Activated CD8-positive, alpha-beta memory T cell treated with anti-CD3 and anti-CD28 coated beads, Interleukin-2, amount 10 ng/mL, durations not matched to agents 7 days and 5 days (primary cell): ENCODE data around the gene ARID3A. TPM values are rescaled to one million over a fixed set of nuclear protein-coding genes. Genes with fewer than 3 reads are reported as not detected.

ENCODE experiments used
- ATAC-seq: fragments of 150-1000 bp; cut with Tn5 transposase; one replicate; pipeline ENCODE4 v1.10.0; 2021; ENCODE audit warnings: moderate library complexity
- CTCF ChIA-PET: fragments of 350-600 bp; sonication (Branson Sonifier 250); formaldehyde crosslinking; loops from one replicate; lab custom pipeline; 2021; ENCODE audit warnings: antibody characterized with exemption; lab: Charles Lee
- DNase-seq: peaks from one replicate; pipeline ENCODE4 v3.0.0-alpha.2; 2020
- H3K27ac Mint-ChIP-seq: one replicate; pipeline ENCODE4 v1.8.0; 2021; ENCODE audit warnings: mild to moderate bottlenecking, mixed read lengths
- H3K27me3 Mint-ChIP-seq: one replicate; pipeline ENCODE4 v1.8.0; 2021; ENCODE audit warnings: mixed read lengths
- H3K36me3 Mint-ChIP-seq: one replicate; pipeline ENCODE4 v1.8.0; 2021; ENCODE audit warnings: mild to moderate bottlenecking, mixed read lengths
- H3K4me1 Mint-ChIP-seq: one replicate; pipeline ENCODE4 v1.8.0; 2021; ENCODE audit warnings: mixed read lengths
- H3K4me3 Mint-ChIP-seq: one replicate; pipeline ENCODE4 v1.8.0; 2021; ENCODE audit warnings: mild to moderate bottlenecking, moderate library complexity, mixed read lengths
- H3K9me3 Mint-ChIP-seq: one replicate; pipeline ENCODE4 v1.8.0; 2022; ENCODE audit warnings: low read depth, mixed read lengths
- total RNA-seq, 2 experiments: library from RNA; stranded (reverse); gene quantifications; one replicate each; pipeline ENCODE4 v1.2.3, GENCODE V29; 2021

Gene ARID3A
- total RNA-seq, 2 experiments from 2014 or later: 30.6 to 35.9 TPM

DNA sequence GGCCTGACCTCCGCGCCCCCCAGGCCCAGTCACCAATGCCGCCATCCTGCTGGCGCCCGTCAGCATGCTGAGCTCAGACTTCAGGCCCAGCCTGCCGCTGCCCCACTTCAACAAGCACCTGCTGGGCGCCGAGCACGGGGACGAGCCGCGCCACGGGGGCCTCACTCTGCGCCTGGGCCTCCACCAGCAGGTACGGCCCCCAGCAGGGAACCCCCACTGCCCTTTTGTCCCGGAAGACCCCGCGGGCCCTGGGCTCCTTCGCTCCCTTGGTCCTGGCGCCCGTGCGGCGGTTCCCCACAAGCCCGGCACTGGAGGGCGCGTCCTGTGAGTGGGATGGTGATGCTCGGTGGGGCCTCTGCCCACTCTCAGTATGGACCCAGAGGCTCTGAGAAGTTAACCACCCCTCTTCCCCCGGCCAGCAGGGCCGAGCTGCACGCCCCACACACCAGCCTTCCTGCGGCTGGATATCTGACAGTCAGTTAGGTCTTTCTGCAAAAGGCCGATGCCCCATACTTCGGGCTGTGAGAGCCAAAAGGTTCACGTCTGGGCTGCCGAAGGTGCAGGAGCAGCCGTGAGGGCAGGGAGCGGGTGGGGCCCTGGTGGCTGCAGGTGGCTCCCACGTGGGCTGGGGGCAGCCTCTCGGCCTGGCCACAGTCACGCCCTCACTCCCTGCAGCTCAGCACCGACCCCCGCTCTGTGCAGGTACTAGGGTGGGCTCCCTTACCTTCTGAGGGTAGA, 66.3 kb downstream of the ARID3A start:
- DNase-seq: no peak
- Mint-ChIP-seq H3K4me3 (no peak overlapping the region), H3K9me3 (no peaks in the 10 kb centered on the region), H3K27me3 (peaks cover 9% of the 10 kb centered on the region), H3K4me1 (peaks cover 30% of the 10 kb centered on the region), H3K27ac (no peak overlapping the region), H3K36me3 (peaks cover 12% of the 10 kb centered on the region)
- ATAC-seq: no peak
- CTCF ChIA-PET: interaction anchor here (0.7 kb wide), 1 partner anchor 70 kb away, joined by 3 read pairs; no protein-coding TSS in a partner anchor

DNA sequence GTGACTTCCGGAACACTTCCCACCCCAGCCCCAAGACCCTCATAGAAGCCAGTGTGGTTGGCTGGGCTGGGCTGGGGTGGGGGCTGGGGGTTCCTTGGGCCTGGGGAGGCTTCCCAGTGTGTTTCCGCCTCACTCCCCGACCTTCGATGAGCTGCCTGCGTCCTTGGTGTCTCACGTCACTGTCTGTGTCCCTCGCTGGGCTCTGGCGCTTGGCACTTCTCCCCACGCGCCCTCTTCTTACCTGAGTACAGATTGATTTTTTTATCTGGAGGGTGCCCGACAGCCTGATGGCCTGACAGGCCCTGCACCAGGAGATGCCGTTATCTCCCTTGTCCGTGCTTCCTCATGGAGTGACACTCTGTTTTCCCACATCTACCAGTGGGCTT, 66.8 kb downstream of the ARID3A start:
- Mint-ChIP-seq H3K4me3 (no peak overlapping the region), H3K27ac (no peak overlapping the region), H3K36me3 (peaks cover 11% of the 10 kb centered on the region), H3K4me1 (peaks cover 31% of the 10 kb centered on the region), H3K27me3 (peaks cover 12% of the 10 kb centered on the region), H3K9me3 (no peaks in the 10 kb centered on the region)
- no peak for DNase-seq
- no peak for ATAC-seq
- CTCF ChIA-PET: no interaction called here

DNA sequence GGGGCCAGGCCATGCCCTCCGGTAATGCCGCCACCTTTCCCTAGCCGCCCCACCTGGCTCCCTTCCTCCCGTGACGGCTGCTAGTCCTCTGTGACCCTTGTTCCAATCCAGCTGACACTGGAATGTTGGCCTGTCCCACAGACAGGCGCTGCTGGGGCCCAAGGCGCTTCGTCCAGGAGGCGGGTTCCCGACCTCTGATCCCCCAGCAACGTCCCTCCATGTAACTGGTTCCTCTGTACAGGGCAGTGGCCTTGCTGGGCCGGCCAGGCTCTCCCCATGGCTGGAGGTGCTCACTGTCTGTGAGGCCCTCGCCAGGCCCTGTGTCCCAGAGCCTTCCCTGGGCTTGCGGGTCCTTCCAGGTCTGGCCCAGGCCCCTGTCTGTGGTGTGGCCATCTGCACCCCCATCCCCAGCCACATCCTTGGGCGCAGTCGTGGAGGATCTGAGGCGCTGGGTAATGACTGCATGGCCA, 67.6 kb downstream of the ARID3A start:
- no peak overlapping the region for H3K4me3 Mint-ChIP-seq
- DNase-seq (no peak), ATAC-seq (no peak)
- peaks cover 8% of the 10 kb centered on the region for H3K36me3 Mint-ChIP-seq
- no peak overlapping the region for H3K27ac Mint-ChIP-seq
- H3K9me3 Mint-ChIP-seq: no peaks in the 10 kb centered on the region
- CTCF ChIA-PET: no interaction called here
- H3K4me1 Mint-ChIP-seq: peaks cover 27% of the 10 kb centered on the region
- peaks cover 19% of the 10 kb centered on the region for H3K27me3 Mint-ChIP-seq

DNA sequence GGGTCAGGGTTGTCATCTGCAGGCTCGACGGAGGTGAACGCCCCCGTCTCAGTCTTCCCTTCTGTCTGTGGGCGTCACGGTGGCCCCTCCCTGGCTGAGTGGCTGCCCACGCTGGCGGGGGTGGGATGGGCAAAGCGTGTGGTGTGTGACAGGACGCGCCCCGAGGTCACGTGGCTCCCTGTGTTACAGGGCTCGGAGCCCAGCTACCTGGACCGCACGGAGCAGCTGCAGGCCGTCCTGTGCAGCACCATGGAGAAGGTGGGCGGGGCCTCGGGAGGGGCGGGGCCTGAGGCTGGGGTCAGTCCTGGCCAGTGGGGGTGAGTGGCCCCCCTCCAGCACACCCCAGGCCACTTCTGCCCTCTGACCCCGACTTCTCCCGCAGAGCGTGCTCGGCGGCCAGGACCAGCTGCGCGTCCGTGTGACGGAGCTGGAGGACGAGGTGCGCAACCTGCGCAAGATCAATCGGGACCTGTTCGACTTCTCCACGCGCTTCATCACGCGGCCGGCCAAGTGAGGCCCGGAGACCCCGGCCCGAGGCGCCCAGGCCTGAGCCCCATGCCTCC, 68.1 kb downstream of the ARID3A start:
- DNase-seq (no peak), ATAC-seq (no peak)
- Mint-ChIP-seq H3K9me3 (no peaks in the 10 kb centered on the region), H3K4me1 (peaks cover 22% of the 10 kb centered on the region), H3K27me3 (peaks cover 22% of the 10 kb centered on the region), H3K36me3 (peaks cover 8% of the 10 kb centered on the region), H3K4me3 (no peak overlapping the region), H3K27ac (no peak overlapping the region)
- CTCF ChIA-PET: no interaction called here

DNA sequence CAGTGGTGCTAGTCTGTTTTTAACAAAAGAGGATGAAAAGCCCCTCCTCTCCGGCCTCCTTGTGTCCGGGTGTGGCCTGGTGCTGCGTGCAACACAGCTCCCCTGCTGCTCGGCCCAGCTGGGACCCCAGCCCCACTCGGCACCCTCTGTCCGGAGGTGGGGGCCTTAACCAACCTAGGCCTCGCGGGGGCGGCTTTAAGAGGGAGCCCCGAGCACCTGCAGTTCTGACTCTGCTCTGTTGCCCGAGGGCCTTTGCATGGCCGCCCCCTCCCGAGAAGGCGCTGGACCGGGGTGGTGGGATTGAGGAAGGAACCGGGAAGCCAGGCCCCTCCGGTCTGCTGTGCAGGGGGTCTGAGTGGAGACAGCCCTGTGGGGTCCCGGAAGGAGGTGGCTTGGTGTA, 68.7 kb downstream of the ARID3A start:
- peaks cover 8% of the 10 kb centered on the region for H3K36me3 Mint-ChIP-seq
- H3K27ac Mint-ChIP-seq: no peak overlapping the region
- ATAC-seq (no peak), DNase-seq (no peak)
- H3K4me3 Mint-ChIP-seq: no peak overlapping the region
- CTCF ChIA-PET: no interaction called here
- peaks cover 28% of the 10 kb centered on the region for H3K27me3 Mint-ChIP-seq
- H3K4me1 Mint-ChIP-seq: peaks cover 19% of the 10 kb centered on the region
- H3K9me3 Mint-ChIP-seq: no peaks in the 10 kb centered on the region

DNA sequence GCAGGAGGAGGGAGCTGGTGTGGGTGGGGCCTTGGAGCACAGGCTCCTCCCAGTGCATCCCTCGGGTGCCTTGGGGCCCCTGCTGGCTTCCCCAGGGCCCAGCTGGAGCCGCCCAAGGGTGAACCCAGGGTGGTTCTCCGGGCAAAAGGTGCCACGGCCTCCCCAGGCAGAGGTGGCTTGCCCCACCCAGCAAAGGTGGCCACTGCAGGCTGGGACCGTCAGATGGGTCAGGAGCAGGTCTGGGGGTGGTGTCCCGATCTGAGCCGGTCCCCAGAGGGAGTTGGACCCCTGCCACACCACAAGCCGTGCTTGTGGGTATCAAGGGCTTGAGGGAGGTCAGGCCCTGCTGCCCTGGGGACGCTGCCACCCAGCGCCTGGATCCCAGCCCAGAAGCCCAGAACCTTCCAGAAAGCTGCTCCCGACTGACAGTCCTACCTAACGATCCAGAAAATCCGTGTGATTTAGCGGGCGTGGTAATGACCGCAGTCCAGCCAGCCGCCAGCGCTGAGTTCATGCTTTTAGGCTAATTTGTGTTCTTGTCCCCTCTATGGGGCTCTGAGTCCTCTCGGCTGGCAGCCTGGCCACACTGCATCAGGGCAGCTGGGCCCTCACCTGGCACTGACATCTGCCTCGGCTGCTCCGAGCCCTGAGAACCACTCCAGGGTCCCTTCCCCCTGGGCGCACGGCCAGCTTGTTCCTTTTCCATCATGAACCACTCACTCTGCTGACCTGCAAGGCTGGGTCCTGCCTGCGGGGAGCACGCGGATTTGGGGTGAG, 69.4 kb downstream of the ARID3A start:
- H3K27me3 Mint-ChIP-seq: peaks cover 32% of the 10 kb centered on the region
- no peak overlapping the region for H3K27ac Mint-ChIP-seq
- H3K9me3 Mint-ChIP-seq: no peaks in the 10 kb centered on the region
- CTCF ChIA-PET: interaction anchor here (2.1 to 4.7 kb wide), 2 partner anchors 10 to 73 kb away, joined by 8 to 23 read pairs; partner anchors contain the start of gene WDR18
- ATAC-seq (no peak), DNase-seq (no peak)
- peaks cover 8% of the 10 kb centered on the region for H3K36me3 Mint-ChIP-seq
- H3K4me1 Mint-ChIP-seq: peaks cover 15% of the 10 kb centered on the region
- no peak overlapping the region for H3K4me3 Mint-ChIP-seq

DNA sequence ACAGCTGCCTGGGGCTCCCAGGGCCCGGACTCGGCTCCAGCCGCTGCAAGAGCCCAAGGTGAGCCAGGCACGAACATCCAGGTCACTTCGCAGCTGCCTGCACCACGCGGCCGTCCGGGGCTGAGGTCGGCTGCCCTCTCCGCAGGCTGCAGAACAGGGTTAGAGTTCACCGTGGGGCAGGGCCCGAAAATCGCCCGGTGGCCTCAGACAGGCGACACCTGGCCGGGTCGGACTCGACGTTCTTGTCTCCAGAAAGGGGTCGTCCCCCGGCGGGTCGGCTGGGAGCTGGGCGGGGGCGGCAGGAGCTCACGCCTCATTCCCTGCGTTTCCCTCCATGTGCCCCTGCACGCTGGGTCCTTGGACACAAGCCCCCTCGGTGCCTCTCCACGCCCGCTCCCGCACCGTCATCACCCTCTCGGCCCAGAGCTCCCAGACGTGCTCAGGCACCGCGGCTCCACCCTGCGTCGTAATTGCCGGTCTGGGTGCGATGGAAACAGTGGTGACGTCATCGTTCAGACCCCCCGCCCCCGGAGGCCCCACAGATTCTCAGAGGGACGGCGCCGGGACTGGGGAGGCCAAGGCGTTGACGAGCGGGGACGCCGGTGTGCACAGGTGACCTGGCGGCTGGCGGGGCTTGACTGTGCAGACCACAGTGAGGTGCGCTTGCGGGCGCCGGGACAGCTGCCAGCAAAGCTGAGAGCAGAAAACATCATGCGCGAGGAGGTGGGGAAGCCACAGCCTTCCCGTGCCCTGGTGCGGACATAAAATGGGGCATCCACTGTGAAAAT, 70.4 kb downstream of the ARID3A start:
- H3K27ac Mint-ChIP-seq: peak overlapping the region; percentile 52
- CTCF ChIA-PET: interaction anchor here (0.7 to 4.7 kb wide), 7 partner anchors 8 to 198 kb away, joined by 3 to 23 read pairs (median 5); partner anchors contain the start of genes MED16, RNU6-9 and WDR18

DNA sequence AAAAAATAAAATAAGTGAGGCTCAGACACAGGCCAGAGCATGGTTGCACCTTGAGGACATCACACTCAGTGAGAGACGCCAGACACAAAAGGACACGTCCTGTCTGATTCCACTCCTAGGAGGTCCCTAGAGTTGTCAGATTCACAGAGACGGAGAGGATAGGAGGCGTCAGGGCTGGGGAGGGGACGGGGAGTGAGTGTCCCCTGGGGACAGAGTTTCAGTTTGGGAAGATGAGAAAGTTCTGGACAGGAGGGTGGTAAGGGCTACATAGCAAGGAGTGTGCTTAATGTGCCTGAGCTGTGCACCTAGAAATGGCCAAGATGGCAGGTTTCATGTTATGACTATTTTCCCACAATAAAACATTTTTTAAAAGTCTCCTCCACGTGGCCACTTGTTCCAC, 72.2 kb downstream of the ARID3A start:
- Mint-ChIP-seq H3K4me1 (peaks cover 15% of the 10 kb centered on the region), H3K27ac (no peak overlapping the region), H3K36me3 (no peaks in the 10 kb centered on the region), H3K9me3 (no peaks in the 10 kb centered on the region), H3K27me3 (peaks cover 39% of the 10 kb centered on the region), H3K4me3 (no peak overlapping the region)
- ATAC-seq: no peak
- CTCF ChIA-PET: interaction anchor here (1.4 to 4.7 kb wide), 5 partner anchors 10 to 140 kb away, joined by 4 to 23 read pairs (median 7); partner anchors contain the start of gene WDR18
- DNase-seq: no peak

More for the DNA sequence above, 70.4 kb downstream of the ARID3A start:
- peak; percentile 80 for DNase-seq
- Mint-ChIP-seq H3K4me3 (no peak overlapping the region), H3K27me3 (peaks cover 35% of the 10 kb centered on the region), H3K4me1 (peaks cover 15% of the 10 kb centered on the region), H3K36me3 (peaks cover 4% of the 10 kb centered on the region), H3K9me3 (no peaks in the 10 kb centered on the region)
- peak; percentile 56 for ATAC-seq

DNA sequence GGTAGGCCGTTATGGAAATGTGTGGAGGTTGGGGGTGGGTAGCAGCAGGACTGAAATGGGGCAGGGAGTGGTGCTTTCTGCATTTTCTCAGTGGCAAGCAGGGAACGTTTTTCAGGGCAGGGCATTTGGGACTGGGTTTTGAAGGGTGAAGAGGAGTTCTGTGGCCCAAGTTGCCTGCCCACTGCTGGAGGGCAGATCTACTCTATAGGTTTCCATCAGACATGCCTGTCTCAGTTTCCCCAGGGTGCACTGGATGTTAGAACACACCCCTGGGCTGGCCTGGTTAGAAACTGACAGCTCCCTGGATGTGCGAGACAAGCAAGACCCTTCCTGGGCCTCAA, 73.5 kb downstream of the ARID3A start:
- Mint-ChIP-seq H3K27me3 (peaks cover 39% of the 10 kb centered on the region), H3K4me1 (peaks cover 15% of the 10 kb centered on the region), H3K36me3 (no peaks in the 10 kb centered on the region), H3K27ac (no peak overlapping the region), H3K4me3 (no peak overlapping the region), H3K9me3 (no peaks in the 10 kb centered on the region)
- CTCF ChIA-PET: interaction anchor here (0.7 to 4.7 kb wide), 4 partner anchors 11 to 136 kb away, joined by 3 to 23 read pairs (median 6); partner anchors contain the start of gene WDR18
- ATAC-seq (no peak), DNase-seq (no peak)

DNA sequence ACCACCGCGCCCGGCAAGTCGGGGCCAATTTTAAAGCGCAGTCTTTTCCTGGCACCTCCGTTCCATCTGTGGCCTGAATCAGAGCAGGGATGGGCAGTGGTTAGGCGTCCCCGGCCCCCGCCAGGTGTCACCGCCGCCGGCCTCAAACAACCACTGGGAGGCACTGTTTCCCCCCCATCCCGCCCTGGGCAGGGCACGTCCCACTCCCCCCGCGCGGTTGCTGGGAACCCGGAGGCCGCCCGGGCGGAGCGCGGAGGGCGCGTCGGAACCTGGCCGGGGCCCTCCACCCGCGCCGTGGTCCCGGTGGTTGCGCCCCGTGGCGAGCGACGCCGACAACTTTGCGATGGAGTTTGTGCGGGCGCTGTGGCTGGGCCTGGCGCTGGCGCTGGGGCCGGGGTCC, 74.3 kb downstream of the ARID3A start, which contains the start of gene GRIN3B:
Gene GRIN3B, plus strand, starts transcription at position 325 of the 400 bp plus-strand sequence. Its CDS starts 19 bp downstream, at position 344.
- Mint-ChIP-seq H3K4me3 (no peak within 1 kb of the TSS), H3K27ac (no peak within 1 kb of the TSS), H3K9me3 (no peaks in the 10 kb centered on the region), H3K4me1 (peaks cover 15% of the 10 kb centered on the region), H3K27me3 (peaks cover 39% of the 10 kb centered on the region), H3K36me3 (no peaks in the 10 kb centered on the region)
- CTCF ChIA-PET: interaction anchor here (1.8 kb wide), 1 partner anchor 12 kb away, joined by 6 read pairs; no protein-coding TSS in a partner anchor
- peak; percentile 13 for ATAC-seq
- peak; percentile 70 for DNase-seq

DNA sequence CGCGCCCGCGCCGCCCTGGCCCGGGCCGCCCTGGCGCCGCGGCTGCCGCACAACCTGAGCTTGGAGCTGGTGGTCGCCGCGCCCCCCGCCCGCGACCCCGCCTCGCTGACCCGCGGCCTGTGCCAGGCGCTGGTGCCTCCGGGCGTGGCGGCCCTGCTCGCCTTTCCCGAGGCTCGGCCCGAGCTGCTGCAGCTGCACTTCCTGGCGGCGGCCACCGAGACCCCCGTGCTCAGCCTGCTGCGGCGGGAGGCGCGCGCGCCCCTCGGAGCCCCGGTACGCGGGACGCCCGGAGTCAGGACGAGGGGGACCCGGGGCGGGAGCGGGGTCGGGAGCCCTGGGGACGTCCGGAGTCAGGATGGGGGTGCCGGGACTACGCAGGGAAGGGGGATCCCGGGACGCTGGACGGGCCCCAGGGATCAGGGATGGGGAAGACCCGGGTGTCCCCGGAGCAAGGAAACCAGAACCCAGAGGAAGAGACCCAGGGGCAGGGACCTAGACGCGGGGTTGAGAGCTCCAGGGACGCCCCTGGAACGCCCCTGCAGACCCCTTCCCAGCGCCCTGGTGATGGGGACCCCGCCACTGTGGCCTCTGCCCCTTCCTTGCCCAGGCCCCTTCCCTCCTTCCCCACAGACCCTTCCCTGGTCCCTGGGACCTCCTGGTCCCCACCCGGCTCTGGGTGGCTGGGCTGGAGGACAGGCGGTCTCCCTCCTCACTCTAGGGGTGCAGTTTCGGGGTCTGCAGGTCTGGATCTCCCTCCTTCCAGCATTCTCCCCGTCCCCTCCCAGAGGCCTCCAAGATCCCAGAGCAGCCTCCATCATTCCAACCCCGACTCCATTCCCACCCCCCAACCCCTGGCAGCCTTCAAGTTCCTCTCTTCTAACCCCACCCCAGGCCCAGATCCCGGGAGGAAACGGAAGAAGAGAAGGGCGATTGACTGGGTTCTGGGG, 75.0 kb downstream of the ARID3A start:
- no peak for DNase-seq
- Mint-ChIP-seq H3K9me3 (no peaks in the 10 kb centered on the region), H3K27ac (no peak overlapping the region), H3K27me3 (peaks cover 39% of the 10 kb centered on the region), H3K36me3 (no peaks in the 10 kb centered on the region), H3K4me3 (no peak overlapping the region), H3K4me1 (peaks cover 11% of the 10 kb centered on the region)
- no peak for ATAC-seq
- CTCF ChIA-PET: interaction anchor here (0.6 to 1.3 kb wide), 9 partner anchors 37 to 409 kb away, joined by 3 to 4 read pairs (median 3); partner anchors contain the start of genes MED16 and RNU6-9
